ENCODE results near the gene MINDY3. TPM values are rescaled to one million over a fixed set of nuclear protein-coding genes. Genes with fewer than 3 reads are reported as not detected.
A peak's percentile ranks its signal among the peaks of the same experiment; 100 is the strongest.
"Not testable (repeated sequence)": the region's sequence is repeated elsewhere in the genome, so short reads cannot be mapped to it uniquely, and the experiment has no call there.

The MINDY3 gene
- polyA plus RNA-seq, 4 donors, result 11.1 to 26.7 (median 15.5) TPM

DNA sequence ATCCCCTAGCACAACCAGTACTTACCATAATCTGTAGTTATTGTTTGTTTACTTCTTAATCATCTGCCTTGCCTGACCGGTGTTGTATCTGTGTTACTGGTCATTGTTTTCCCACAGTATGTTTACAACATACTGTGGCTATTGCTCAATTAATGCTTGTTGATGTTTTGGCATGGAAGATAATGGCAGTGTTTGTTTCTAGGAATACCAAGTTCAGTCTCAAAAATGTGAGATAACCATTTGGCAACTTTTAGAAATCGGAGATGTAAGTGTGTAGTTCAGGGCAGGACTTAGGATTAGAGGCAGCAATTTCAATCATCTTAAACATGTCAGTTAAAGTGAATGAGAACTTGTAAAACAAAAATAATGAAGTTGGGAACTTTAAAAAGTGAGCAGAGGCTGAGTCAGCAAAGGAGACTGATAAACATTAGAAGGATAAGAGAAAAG, 8.2 kb downstream of the MINDY3 start:
- 80 to 93% (median 93%) methylated on average over 2 of the region's 2 CpGs for WGBS, 3 donors
- H3K27ac ChIP-seq (ENCODE audit: low read depth in 1 of 3, low read length in 2 of 3), result no peak overlapping the region
- no peaks in the 10 kb centered on the region for H3K27me3 ChIP-seq (ENCODE audit: control insufficient read depth in 3 of 3, insufficient read depth in 3 of 3, low read length in 3 of 3)
- H3K4me1 ChIP-seq (ENCODE audit: control insufficient read depth in 3 of 3, insufficient read depth in 2 of 3, low read depth in 1 of 3, low read length in 2 of 3), result peaks cover 0 to 4% (median 0%) of the 10 kb centered on the region in 3 donors
- peaks cover 0 to 15% of the 10 kb centered on the region in 2 donors for H3K9me3 ChIP-seq (ENCODE audit: control insufficient read depth in 2 of 2, insufficient read depth in 1 of 2, low read depth in 1 of 2, low read length in 1 of 2)
- FAIRE-seq (no peak), DNase-seq (no peak)
- peaks cover 0 to 2% (median 0%) of the 10 kb centered on the region in 3 donors for H3K36me3 ChIP-seq (ENCODE audit: control insufficient read depth in 3 of 3, insufficient read depth in 2 of 3, low read depth in 1 of 3, low read length in 3 of 3)
- H3K4me3 ChIP-seq (ENCODE audit: low read depth in 1 of 3, low read length in 3 of 3), result no peak overlapping the region

DNA sequence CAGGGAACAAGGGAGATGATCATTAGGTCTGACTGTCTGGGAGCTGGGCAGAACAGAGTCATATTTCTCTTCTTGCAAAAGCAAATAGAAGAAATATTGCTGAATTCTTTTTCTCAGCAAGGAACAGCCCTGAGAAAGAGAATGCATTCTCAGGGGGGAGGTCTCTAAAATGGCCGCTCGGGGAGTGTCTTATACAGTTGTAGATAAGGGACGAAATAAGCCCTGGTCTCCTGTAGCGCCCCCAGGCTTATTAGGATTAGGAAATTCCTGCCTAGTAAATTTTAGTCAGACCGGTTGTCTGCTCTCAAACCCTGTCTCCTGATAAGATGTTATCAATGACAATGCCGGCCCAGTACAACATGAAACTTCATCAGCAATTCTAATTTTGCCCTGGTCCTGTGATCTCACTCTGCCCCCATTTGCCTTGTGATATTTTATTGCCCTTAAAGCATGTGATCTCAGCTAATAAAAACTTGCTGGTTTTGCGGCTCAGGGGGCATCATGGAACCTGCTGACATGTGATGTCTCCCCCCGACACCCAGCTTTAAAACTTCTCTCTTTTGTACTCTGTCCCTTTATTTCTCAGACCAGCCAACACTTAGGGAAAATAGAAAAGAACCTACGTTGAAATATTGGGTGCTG, 9.8 kb downstream of the MINDY3 start:
- not testable (repeated sequence) for H3K27me3 ChIP-seq (ENCODE audit: control insufficient read depth in 3 of 3, insufficient read depth in 3 of 3, low read length in 3 of 3); H3K36me3 ChIP-seq (ENCODE audit: control insufficient read depth in 3 of 3, insufficient read depth in 2 of 3, low read depth in 1 of 3, low read length in 3 of 3); H3K4me1 ChIP-seq (ENCODE audit: control insufficient read depth in 3 of 3, insufficient read depth in 2 of 3, low read depth in 1 of 3, low read length in 2 of 3); H3K27ac ChIP-seq (ENCODE audit: low read depth in 1 of 3, low read length in 2 of 3); DNase-seq; FAIRE-seq; H3K4me3 ChIP-seq (ENCODE audit: low read depth in 1 of 3, low read length in 3 of 3)
- H3K9me3 ChIP-seq (ENCODE audit: control insufficient read depth in 2 of 2, insufficient read depth in 1 of 2, low read depth in 1 of 2, low read length in 1 of 2), result peaks cover 0 to 15% of the 10 kb centered on the region in 2 donors
- WGBS, 3 donors, result 96 to 97% (median 97%) methylated on average over 9 of the region's 9 CpGs

DNA sequence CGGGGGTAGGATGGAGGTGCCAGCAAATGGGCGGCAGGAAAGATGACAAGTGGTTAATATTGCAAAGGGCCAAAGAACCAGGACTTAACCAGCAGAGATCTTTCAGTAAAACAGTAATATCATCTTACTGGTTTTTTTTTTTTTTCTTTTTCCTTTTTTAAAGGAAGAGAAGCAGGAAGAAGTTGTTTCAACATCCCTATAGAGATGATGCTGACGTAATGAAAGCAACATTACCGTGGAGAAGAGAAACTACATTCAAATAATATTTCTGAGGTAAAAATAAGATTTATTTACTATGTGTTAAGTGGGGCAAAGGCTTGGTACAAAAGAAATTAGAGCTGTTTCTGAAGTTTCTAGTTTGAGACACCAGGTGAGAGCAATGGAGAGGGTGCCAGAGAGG, 11.0 kb downstream of the MINDY3 start:
- H3K27ac ChIP-seq (ENCODE audit: low read depth in 1 of 3, low read length in 2 of 3), result no peak overlapping the region
- peaks cover 0 to 2% (median 2%) of the 10 kb centered on the region in 3 donors for H3K36me3 ChIP-seq (ENCODE audit: control insufficient read depth in 3 of 3, insufficient read depth in 2 of 3, low read depth in 1 of 3, low read length in 3 of 3)
- FAIRE-seq (no peak), DNase-seq (no peak)
- H3K4me1 ChIP-seq (ENCODE audit: control insufficient read depth in 3 of 3, insufficient read depth in 2 of 3, low read depth in 1 of 3, low read length in 2 of 3), result no peaks in the 10 kb centered on the region
- H3K4me3 ChIP-seq (ENCODE audit: low read depth in 1 of 3, low read length in 3 of 3), result no peak overlapping the region
- H3K27me3 ChIP-seq (ENCODE audit: control insufficient read depth in 3 of 3, insufficient read depth in 3 of 3, low read length in 3 of 3), result no peaks in the 10 kb centered on the region
- WGBS, 3 donors, result 81 to 95% (median 90%) methylated on average over 4 of the region's 4 CpGs
- peaks cover 0 to 15% of the 10 kb centered on the region in 2 donors for H3K9me3 ChIP-seq (ENCODE audit: control insufficient read depth in 2 of 2, insufficient read depth in 1 of 2, low read depth in 1 of 2, low read length in 1 of 2)

DNA sequence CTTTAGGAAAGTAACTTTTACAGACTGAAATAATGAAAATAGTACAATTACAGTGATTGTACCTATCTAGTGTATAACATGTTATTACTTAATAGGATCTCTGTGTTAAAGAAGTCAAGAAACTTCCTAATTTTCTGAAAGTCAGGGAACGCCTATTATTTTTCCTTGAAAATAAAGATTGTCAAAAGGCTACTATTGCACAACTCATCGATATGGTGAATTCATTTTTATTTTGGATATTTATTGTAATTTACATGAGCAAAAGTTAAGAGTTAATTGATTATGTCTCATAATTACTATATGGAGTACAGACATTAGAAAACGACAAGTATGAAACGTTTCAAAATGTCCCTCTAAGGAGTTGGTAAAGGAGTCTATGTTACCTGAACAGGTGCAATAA, 12.8 kb downstream of the MINDY3 start:
- no peaks in the 10 kb centered on the region for H3K27me3 ChIP-seq (ENCODE audit: control insufficient read depth in 3 of 3, insufficient read depth in 3 of 3, low read length in 3 of 3)
- no peaks in the 10 kb centered on the region for H3K4me1 ChIP-seq (ENCODE audit: control insufficient read depth in 3 of 3, insufficient read depth in 2 of 3, low read depth in 1 of 3, low read length in 2 of 3)
- 94 to 96% (median 95%) methylated on average over 4 of the region's 4 CpGs for WGBS, 3 donors
- FAIRE-seq (no peak), DNase-seq (no peak)
- no peak overlapping the region for H3K27ac ChIP-seq (ENCODE audit: low read depth in 1 of 3, low read length in 2 of 3)
- H3K9me3 ChIP-seq (ENCODE audit: control insufficient read depth in 2 of 2, insufficient read depth in 1 of 2, low read depth in 1 of 2, low read length in 1 of 2), result peaks cover 0 to 15% of the 10 kb centered on the region in 2 donors
- H3K36me3 ChIP-seq (ENCODE audit: control insufficient read depth in 3 of 3, insufficient read depth in 2 of 3, low read depth in 1 of 3, low read length in 3 of 3), result peaks cover 0 to 2% (median 2%) of the 10 kb centered on the region in 3 donors
- no peak overlapping the region for H3K4me3 ChIP-seq (ENCODE audit: low read depth in 1 of 3, low read length in 3 of 3)

DNA sequence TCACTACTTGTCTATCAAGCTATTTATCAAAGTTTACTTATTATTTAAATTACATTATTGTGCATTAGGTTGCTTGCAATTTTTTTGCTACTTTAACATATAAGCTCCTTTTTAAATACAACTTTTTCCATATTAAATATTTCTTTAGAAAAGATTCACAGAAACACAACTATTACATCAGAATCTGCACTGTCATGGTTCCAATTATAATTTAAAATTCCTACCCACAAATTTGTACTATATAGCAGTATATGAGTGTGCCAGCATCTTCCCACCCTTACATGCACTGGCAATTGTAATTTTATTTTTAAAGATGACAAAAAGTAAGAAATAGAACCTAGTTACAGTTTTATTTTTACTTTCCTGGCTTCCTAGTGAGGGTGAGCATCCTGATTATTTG, 15.8 kb downstream of the MINDY3 start:
- no peak for DNase-seq
- no peaks in the 10 kb centered on the region for H3K9me3 ChIP-seq (ENCODE audit: control insufficient read depth in 2 of 2, insufficient read depth in 1 of 2, low read depth in 1 of 2, low read length in 1 of 2)
- peak; percentile 88 for FAIRE-seq
- H3K27me3 ChIP-seq (ENCODE audit: control insufficient read depth in 3 of 3, insufficient read depth in 3 of 3, low read length in 3 of 3), result no peaks in the 10 kb centered on the region
- H3K4me1 ChIP-seq (ENCODE audit: control insufficient read depth in 3 of 3, insufficient read depth in 2 of 3, low read depth in 1 of 3, low read length in 2 of 3), result no peaks in the 10 kb centered on the region
- H3K4me3 ChIP-seq (ENCODE audit: low read depth in 1 of 3, low read length in 3 of 3), result no peak overlapping the region
- H3K36me3 ChIP-seq (ENCODE audit: control insufficient read depth in 3 of 3, insufficient read depth in 2 of 3, low read depth in 1 of 3, low read length in 3 of 3), result peaks cover 0 to 2% (median 0%) of the 10 kb centered on the region in 3 donors
- H3K27ac ChIP-seq (ENCODE audit: low read depth in 1 of 3, low read length in 2 of 3), result no peak overlapping the region

DNA sequence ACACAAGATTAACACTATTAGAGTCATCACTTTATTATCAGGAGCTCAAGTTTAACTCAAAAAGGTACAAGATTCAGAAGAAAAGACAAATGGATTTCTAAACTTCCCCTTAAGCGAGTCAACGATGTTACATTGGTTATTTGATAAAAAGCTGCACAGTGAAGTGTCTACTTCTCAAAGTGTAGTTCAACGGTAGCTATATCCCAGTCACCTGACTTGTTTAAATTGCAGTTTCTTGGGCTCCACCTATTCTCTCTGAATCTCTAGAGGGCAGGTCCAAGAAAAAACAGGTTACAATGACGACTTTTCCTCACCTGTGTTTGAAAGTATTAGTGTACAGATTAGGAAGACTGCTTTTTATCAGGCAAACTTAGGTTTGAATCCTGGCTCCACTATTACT, 16.6 kb downstream of the MINDY3 start:
- no peak overlapping the region for H3K27ac ChIP-seq (ENCODE audit: low read depth in 1 of 3, low read length in 2 of 3)
- DNase-seq (peak in 1 of 2 donors; percentile 6), FAIRE-seq (no peak)
- 84 to 89% (median 87%) methylated on average over 4 of the region's 4 CpGs for WGBS, 3 donors
- no peaks in the 10 kb centered on the region for H3K9me3 ChIP-seq (ENCODE audit: control insufficient read depth in 2 of 2, insufficient read depth in 1 of 2, low read depth in 1 of 2, low read length in 1 of 2)
- no peaks in the 10 kb centered on the region for H3K4me1 ChIP-seq (ENCODE audit: control insufficient read depth in 3 of 3, insufficient read depth in 2 of 3, low read depth in 1 of 3, low read length in 2 of 3)
- H3K36me3 ChIP-seq (ENCODE audit: control insufficient read depth in 3 of 3, insufficient read depth in 2 of 3, low read depth in 1 of 3, low read length in 3 of 3), result peaks cover 0 to 2% (median 0%) of the 10 kb centered on the region in 3 donors
- no peak overlapping the region for H3K4me3 ChIP-seq (ENCODE audit: low read depth in 1 of 3, low read length in 3 of 3)
- no peaks in the 10 kb centered on the region for H3K27me3 ChIP-seq (ENCODE audit: control insufficient read depth in 3 of 3, insufficient read depth in 3 of 3, low read length in 3 of 3)

DNA sequence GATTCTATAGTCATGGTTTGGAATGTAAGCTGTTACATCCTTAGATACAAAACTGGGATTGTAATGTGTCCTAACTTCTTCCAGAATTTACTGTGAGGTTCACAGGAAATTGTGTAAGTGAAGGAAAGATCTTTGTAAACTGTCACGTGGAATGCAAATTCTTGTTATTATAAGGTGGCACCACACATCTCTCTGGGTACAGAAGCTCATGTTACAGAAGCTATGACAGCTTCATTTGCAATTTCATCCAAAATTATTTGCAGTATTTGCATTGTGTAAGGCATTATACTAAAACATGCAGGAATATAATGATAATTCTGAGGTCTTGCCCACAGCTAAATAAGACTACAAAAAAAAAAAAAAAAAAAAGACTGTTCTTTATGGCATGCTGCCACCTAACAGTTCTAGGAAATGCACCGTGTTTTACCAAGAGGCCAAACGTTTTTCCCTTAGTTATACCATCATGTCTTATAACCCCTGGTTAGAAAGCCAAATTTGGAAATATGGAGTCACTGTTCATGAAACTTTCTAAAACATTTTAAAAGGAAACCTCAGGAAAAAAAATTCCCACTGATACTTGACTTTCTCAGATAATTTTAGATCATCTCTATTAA, 17.6 kb downstream of the MINDY3 start:
- Histone ChIP-seq H3K9me3 (ENCODE audit: control insufficient read depth in 2 of 2, insufficient read depth in 1 of 2, low read depth in 1 of 2, low read length in 1 of 2) (no peaks in the 10 kb centered on the region), H3K27me3 (ENCODE audit: control insufficient read depth in 3 of 3, insufficient read depth in 3 of 3, low read length in 3 of 3) (no peaks in the 10 kb centered on the region), H3K4me3 (ENCODE audit: low read depth in 1 of 3, low read length in 3 of 3) (no peak overlapping the region), H3K36me3 (ENCODE audit: control insufficient read depth in 3 of 3, insufficient read depth in 2 of 3, low read depth in 1 of 3, low read length in 3 of 3) (peaks cover 0 to 2% (median 0%) of the 10 kb centered on the region in 3 donors), H3K4me1 (ENCODE audit: control insufficient read depth in 3 of 3, insufficient read depth in 2 of 3, low read depth in 1 of 3, low read length in 2 of 3) (no peaks in the 10 kb centered on the region), H3K27ac (ENCODE audit: low read depth in 1 of 3, low read length in 2 of 3) (no peak overlapping the region)
- WGBS, 3 donors, result 36 to 60% (median 51%) methylated on average over 3 of the region's 3 CpGs
- DNase-seq (no peak), FAIRE-seq (no peak)

DNA sequence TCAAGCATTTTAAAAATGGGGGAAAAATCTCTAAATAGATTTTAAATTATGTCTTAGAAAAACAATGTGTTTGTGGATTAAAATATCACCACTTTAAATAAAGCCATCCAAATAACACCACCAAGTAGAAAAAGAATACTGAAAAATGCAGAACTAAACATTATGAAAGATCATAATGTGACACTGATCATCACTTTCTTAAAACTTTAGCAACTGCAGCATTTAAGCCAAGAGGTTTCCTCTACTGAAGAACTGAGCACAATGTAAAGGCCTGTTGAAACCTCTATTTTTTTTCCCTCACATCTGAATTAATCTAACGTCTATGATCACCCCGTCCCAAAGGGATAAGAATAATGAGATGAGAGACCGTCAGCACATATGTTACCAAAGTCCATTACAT, 18.6 kb downstream of the MINDY3 start:
- no peaks in the 10 kb centered on the region for H3K9me3 ChIP-seq (ENCODE audit: control insufficient read depth in 2 of 2, insufficient read depth in 1 of 2, low read depth in 1 of 2, low read length in 1 of 2)
- DNase-seq, result no peak
- H3K4me3 ChIP-seq (ENCODE audit: low read depth in 1 of 3, low read length in 3 of 3), result no peak overlapping the region
- no peaks in the 10 kb centered on the region for H3K4me1 ChIP-seq (ENCODE audit: control insufficient read depth in 3 of 3, insufficient read depth in 2 of 3, low read depth in 1 of 3, low read length in 2 of 3)
- H3K27me3 ChIP-seq (ENCODE audit: control insufficient read depth in 3 of 3, insufficient read depth in 3 of 3, low read length in 3 of 3), result no peaks in the 10 kb centered on the region
- no peak overlapping the region for H3K27ac ChIP-seq (ENCODE audit: low read depth in 1 of 3, low read length in 2 of 3)
- H3K36me3 ChIP-seq (ENCODE audit: control insufficient read depth in 3 of 3, insufficient read depth in 2 of 3, low read depth in 1 of 3, low read length in 3 of 3), result peaks cover 0 to 2% (median 0%) of the 10 kb centered on the region in 3 donors
- WGBS, 3 donors, result 79 to 85% (median 85%) methylated on average over 3 of the region's 3 CpGs
- no peak for FAIRE-seq

All from small intestine (tissue), 7 donors.